Keratinocyte (primary cell): ENCODE results near the gene MRGPRX4.

Experiments used
- EZH2 ChIP-seq: IDR thresholded peaks from one replicate; pipeline ENCODE4 v1.6.1; 2012; ENCODE audit warnings: inconsistent platforms, mild to moderate bottlenecking, low read length, moderate library complexity
- TF ChIP-seq, protein P1 (sequence below), 3 experiments: IDR thresholded peaks in 1 of 3; conservative IDR thresholded peaks in 1 of 3; optimal IDR thresholded peaks in 1 of 3; 2 replicates in 2 of 3; 3 replicates in 1 of 3; pipeline versions ENCODE3 to v1.5.1; 2011; ENCODE audit warnings: low read length in 3 of 3, mild to moderate bottlenecking in 3 of 3, moderate library complexity in 2 of 3, control low read depth in 1 of 3, inconsistent platforms in 1 of 3; ENCODE audit not compliant: insufficient read depth in 2 of 3; ENCODE audit errors: extremely low read depth in 1 of 3

DNA sequence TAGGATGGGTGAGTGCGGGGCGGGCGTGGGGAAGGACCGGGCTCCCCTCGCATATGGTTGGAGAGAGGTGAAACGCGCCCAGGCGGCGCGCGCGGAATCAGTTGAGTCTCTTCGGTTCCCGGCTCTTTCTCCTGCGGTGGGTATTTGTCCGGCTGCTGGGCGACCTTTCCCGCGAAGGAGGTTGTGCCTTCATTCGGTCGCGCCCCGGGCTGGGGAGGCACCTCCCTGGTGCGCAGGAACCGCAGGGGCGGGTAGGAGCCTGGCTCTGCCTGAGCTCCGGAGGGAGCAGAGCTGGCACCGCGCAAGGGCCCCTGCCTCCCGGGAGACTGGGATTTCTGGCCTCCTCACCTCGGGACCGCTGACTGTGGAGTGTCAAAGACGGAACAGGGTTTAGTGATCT is 36.4 kb downstream of the MRGPRX4 start:
- TF ChIP-seq, protein P1, sequence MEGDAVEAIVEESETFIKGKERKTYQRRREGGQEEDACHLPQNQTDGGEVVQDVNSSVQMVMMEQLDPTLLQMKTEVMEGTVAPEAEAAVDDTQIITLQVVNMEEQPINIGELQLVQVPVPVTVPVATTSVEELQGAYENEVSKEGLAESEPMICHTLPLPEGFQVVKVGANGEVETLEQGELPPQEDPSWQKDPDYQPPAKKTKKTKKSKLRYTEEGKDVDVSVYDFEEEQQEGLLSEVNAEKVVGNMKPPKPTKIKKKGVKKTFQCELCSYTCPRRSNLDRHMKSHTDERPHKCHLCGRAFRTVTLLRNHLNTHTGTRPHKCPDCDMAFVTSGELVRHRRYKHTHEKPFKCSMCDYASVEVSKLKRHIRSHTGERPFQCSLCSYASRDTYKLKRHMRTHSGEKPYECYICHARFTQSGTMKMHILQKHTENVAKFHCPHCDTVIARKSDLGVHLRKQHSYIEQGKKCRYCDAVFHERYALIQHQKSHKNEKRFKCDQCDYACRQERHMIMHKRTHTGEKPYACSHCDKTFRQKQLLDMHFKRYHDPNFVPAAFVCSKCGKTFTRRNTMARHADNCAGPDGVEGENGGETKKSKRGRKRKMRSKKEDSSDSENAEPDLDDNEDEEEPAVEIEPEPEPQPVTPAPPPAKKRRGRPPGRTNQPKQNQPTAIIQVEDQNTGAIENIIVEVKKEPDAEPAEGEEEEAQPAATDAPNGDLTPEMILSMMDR (optimal IDR thresholded peaks at IDR 0.05 in 1 of 3, IDR thresholded peaks at IDR 0.05 in 1 of 3, conservative IDR thresholded peaks at IDR 0.05 in 1 of 3; ENCODE audit: extremely low read depth in 1 of 3, insufficient read depth in 2 of 3, low read length in 3 of 3) = no peak
- TF ChIP-seq EZH2 = no peak
